ENCODE measurements around the gene RAB3GAP1. TPM values are rescaled to one million over a fixed set of nuclear protein-coding genes. Genes with fewer than 3 reads are reported as not detected.
"Not testable (repeated sequence)": the region's sequence is repeated elsewhere in the genome, so short reads cannot be mapped to it uniquely, and the experiment has no call there.

Gene RAB3GAP1
- total RNA-seq, 3 donors from 2014 or later (not counting 1 experiment from before 2014, with no cell fraction given), result 9.6 to 12.6 (median 9.8) TPM

- intact Hi-C loops (cut with micrococcal nuclease), result no loop called here
- no peaks in the 10 kb centered on the region for H3K36me3 ChIP-seq (ENCODE audit: control insufficient read depth, insufficient read depth, low read length)
- no peaks in the 10 kb centered on the region for H3K9me3 ChIP-seq (ENCODE audit: control insufficient read depth, insufficient read depth, low read length)
- H3K36me3 Mint-ChIP-seq, result no peaks in the 10 kb centered on the region
- no peaks in the 10 kb centered on the region for H3K4me1 ChIP-seq (ENCODE audit: control insufficient read depth, insufficient read depth, low read length)
- H3K4me1 Mint-ChIP-seq, result peaks cover 4% of the 10 kb centered on the region in 2 donors
- H3K9me3 Mint-ChIP-seq, result no peaks in the 10 kb centered on the region
- peaks cover 6 to 28% of the 10 kb centered on the region in 2 donors for H3K27me3 Mint-ChIP-seq (ENCODE audit: low read depth in 2 of 2)
- H3K27ac ChIP-seq (ENCODE audit: low read length), result no peak overlapping the region
- no peak for TF ChIP-seq CTCF (IDR thresholded peaks at IDR 0.05)
- H3K27ac Mint-ChIP-seq, result no peak overlapping the region
- no peak for DNase-seq
- H3K27me3 ChIP-seq (ENCODE audit: control insufficient read depth, insufficient read depth, low read length), result no peaks in the 10 kb centered on the region
- no peak for ATAC-seq
- 86% methylated on average over 4 of the region's 5 CpGs for WGBS (ENCODE audit: insufficient coverage)
- H3K4me3 ChIP-seq (ENCODE audit: low read length), result no peak overlapping the region
- no peak overlapping the region for H3K4me3 Mint-ChIP-seq
Observed at GRCh38 chr2:135099802-135100483, 47.9 kb downstream of the RAB3GAP1 start.

GRCh38 chr2:135103843-135104242 is 51.8 kb downstream of the RAB3GAP1 start:
- intact Hi-C loops (cut with micrococcal nuclease), result no loop called here
- H3K4me1 ChIP-seq (ENCODE audit: control insufficient read depth, insufficient read depth, low read length), result no peaks in the 10 kb centered on the region
- no peak overlapping the region for H3K4me3 ChIP-seq (ENCODE audit: low read length)
- peaks cover 2% of the 10 kb centered on the region for H3K9me3 ChIP-seq (ENCODE audit: control insufficient read depth, insufficient read depth, low read length)
- Mint-ChIP-seq H3K9me3 (no peaks in the 10 kb centered on the region), H3K4me3 (no peak overlapping the region), H3K27me3 (ENCODE audit: low read depth in 2 of 2) (peaks cover 12 to 38% of the 10 kb centered on the region in 2 donors), H3K36me3 (no peaks in the 10 kb centered on the region), H3K4me1 (peaks cover 0 to 6% of the 10 kb centered on the region in 2 donors), H3K27ac (no peak overlapping the region)
- no peak for DNase-seq
- H3K27ac ChIP-seq (ENCODE audit: low read length), result no peak overlapping the region
- H3K27me3 ChIP-seq (ENCODE audit: control insufficient read depth, insufficient read depth, low read length), result no peaks in the 10 kb centered on the region
- no peaks in the 10 kb centered on the region for H3K36me3 ChIP-seq (ENCODE audit: control insufficient read depth, insufficient read depth, low read length)
- TF ChIP-seq CTCF (IDR thresholded peaks at IDR 0.05), result no peak
- ATAC-seq, result no peak
- WGBS (ENCODE audit: insufficient coverage), result no CpG with 5 or more reads among the region's 1 CpG

GRCh38 chr2:135105513-135106316 is 53.6 kb downstream of the RAB3GAP1 start:
- H3K9me3 ChIP-seq (ENCODE audit: control insufficient read depth, insufficient read depth, low read length); DNase-seq; H3K27me3 ChIP-seq (ENCODE audit: control insufficient read depth, insufficient read depth, low read length); H3K9me3 Mint-ChIP-seq; H3K27ac Mint-ChIP-seq; H3K4me1 ChIP-seq (ENCODE audit: control insufficient read depth, insufficient read depth, low read length); H3K27ac ChIP-seq (ENCODE audit: low read length); H3K4me1 Mint-ChIP-seq; H3K4me3 Mint-ChIP-seq; intact Hi-C loops (cut with micrococcal nuclease); ATAC-seq; H3K36me3 Mint-ChIP-seq; H3K36me3 ChIP-seq (ENCODE audit: control insufficient read depth, insufficient read depth, low read length); H3K4me3 ChIP-seq (ENCODE audit: low read length): not testable (repeated sequence)
- WGBS (ENCODE audit: insufficient coverage), result 96% methylated on average over 47 of the region's 56 CpGs
- peaks cover 20 to 44% of the 10 kb centered on the region in 2 donors for H3K27me3 Mint-ChIP-seq (ENCODE audit: low read depth in 2 of 2)

DNA sequence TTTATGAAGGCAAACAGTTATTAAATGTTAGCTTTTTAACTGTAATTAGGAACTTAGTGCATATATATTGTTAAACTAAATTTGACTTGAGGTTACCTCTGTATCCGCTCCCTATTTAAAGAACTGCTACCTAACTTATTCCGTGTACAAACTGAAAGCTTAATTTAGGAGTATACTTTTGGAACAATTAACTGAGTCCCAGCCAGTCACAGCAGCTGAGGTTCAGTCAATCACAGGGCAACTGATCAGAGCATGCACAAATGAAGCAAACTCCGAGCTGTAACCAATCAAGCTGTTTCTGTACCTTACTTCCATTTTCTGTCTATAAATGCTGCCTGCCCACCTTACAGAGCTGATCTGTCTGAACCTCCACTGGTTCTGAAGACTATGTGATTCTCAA is 61.2 kb downstream of the RAB3GAP1 start:
- Mint-ChIP-seq H3K27ac (peak overlapping the region in 1 of 2 donors; percentile 79), H3K27me3 (ENCODE audit: low read depth in 2 of 2) (peaks cover 24 to 37% of the 10 kb centered on the region in 2 donors), H3K9me3 (peaks cover 0 to 3% of the 10 kb centered on the region in 2 donors), H3K36me3 (peaks cover 8% of the 10 kb centered on the region), H3K4me3 (peak overlapping the region; percentile 74), H3K4me1 (peaks cover 19% of the 10 kb centered on the region in 2 donors)
- intact Hi-C loops (cut with micrococcal nuclease), result no loop called here
- Histone ChIP-seq H3K27me3 (ENCODE audit: control insufficient read depth, insufficient read depth, low read length) (peaks cover 4% of the 10 kb centered on the region), H3K4me3 (ENCODE audit: low read length) (no peak overlapping the region), H3K36me3 (ENCODE audit: control insufficient read depth, insufficient read depth, low read length) (peaks cover 2% of the 10 kb centered on the region), H3K9me3 (ENCODE audit: control insufficient read depth, insufficient read depth, low read length) (no peaks in the 10 kb centered on the region), H3K4me1 (ENCODE audit: control insufficient read depth, insufficient read depth, low read length) (peaks cover 14% of the 10 kb centered on the region), H3K27ac (ENCODE audit: low read length) (no peak overlapping the region)
- DNase-seq, result no peak
- WGBS (ENCODE audit: insufficient coverage), result 98% methylated on average over 2 of the region's 3 CpGs
- ATAC-seq, result no peak
- TF ChIP-seq CTCF (IDR thresholded peaks at IDR 0.05), result no peak

Measured in natural killer cell (primary cell).